MM.1S (cell line): ENCODE data around the gene UGT1A10.
"Not testable (repeated sequence)": the region's sequence is repeated elsewhere in the genome, so short reads cannot be mapped to it uniquely, and the experiment has no call there.

Experiments
- DNase-seq: peaks from one replicate; pipeline ENCODE4 v3.0.0-alpha.2; 2015
- H2AFZ ChIP-seq: fragments of 300-600 bp; sonication (generic); 2 replicates; pipeline ENCODE4 v1.6.0; 2016; ENCODE audit warnings: antibody characterized with exemption, low read length
- H3F3A ChIP-seq: fragments of 300-600 bp; sonication (generic); 2 replicates; pipeline ENCODE4 v1.6.1; 2016; ENCODE audit warnings: mild to moderate bottlenecking, antibody characterized with exemption, low read length, moderate library complexity, mixed read lengths; ENCODE audit not compliant: insufficient read depth
- H3K27ac ChIP-seq: fragments of 300-600 bp; sonication (generic); 2 replicates; pipeline ENCODE4 v1.5.1; 2016; ENCODE audit warnings: mild to moderate bottlenecking, low read length
- H3K27me3 ChIP-seq: fragments of 300-600 bp; sonication (generic); replicated peaks from 2 replicates; pipeline ENCODE4 v1.6.0; 2016; ENCODE audit warnings: low read length; ENCODE audit not compliant: insufficient read depth
- H3K36me3 ChIP-seq: fragments of 300-600 bp; sonication (generic); replicated peaks from 2 replicates; pipeline ENCODE4 v1.6.1; 2016; ENCODE audit warnings: mild to moderate bottlenecking, low read length, mixed read lengths; ENCODE audit not compliant: insufficient read depth
- H3K4me1 ChIP-seq: fragments of 300-600 bp; sonication (generic); 2 replicates; pipeline ENCODE4 v1.6.1; 2016; ENCODE audit warnings: low read length, mixed read lengths
- H3K4me2 ChIP-seq: fragments of 300-600 bp; sonication (generic); 2 replicates; pipeline ENCODE4 v1.6.0; 2016; ENCODE audit warnings: low read depth, low read length
- H3K4me3 ChIP-seq: fragments of 300-600 bp; sonication (generic); 2 replicates; pipeline ENCODE4 v1.5.1; 2016; ENCODE audit warnings: low read length, mixed read lengths
- H3K79me2 ChIP-seq: fragments of 300-600 bp; sonication (generic); 2 replicates; pipeline ENCODE4 v1.6.1; 2016; ENCODE audit warnings: mixed run types, low read length, mixed read lengths
- H3K9ac ChIP-seq: fragments of 300-600 bp; sonication (generic); 2 replicates; pipeline ENCODE4 v1.6.1; 2016; ENCODE audit warnings: low read length, mixed read lengths
- H3K9me2 ChIP-seq: fragments of 300-600 bp; sonication (generic); replicated peaks from 2 replicates; pipeline ENCODE4 v1.6.1; 2016; ENCODE audit warnings: mild to moderate bottlenecking, low read length, mixed read lengths; ENCODE audit not compliant: insufficient read depth
- H3K9me3 ChIP-seq: fragments of 300-600 bp; sonication (generic); replicated peaks from 2 replicates; pipeline ENCODE4 v1.6.1; 2016; ENCODE audit warnings: mild to moderate bottlenecking, low read length, mixed read lengths; ENCODE audit not compliant: insufficient read depth
- H4K20me1 ChIP-seq: fragments of 300-600 bp; sonication (generic); 2 replicates; pipeline ENCODE4 v1.6.1; 2016; ENCODE audit warnings: mild to moderate bottlenecking, low read length, moderate library complexity, mixed read lengths; ENCODE audit not compliant: insufficient read depth
- EZH2 ChIP-seq: fragments of 300-600 bp; sonication (generic); optimal IDR thresholded peaks from 2 replicates; pipeline ENCODE3; 2017; ENCODE audit warnings: low read depth, mild to moderate bottlenecking, antibody characterized with exemption, low read length, mixed read lengths
- EZH2phosphoT487 ChIP-seq: fragments of 300-600 bp; sonication (generic); IDR thresholded peaks from 2 replicates; pipeline ENCODE4 v1.6.1; 2018; ENCODE audit warnings: antibody characterized with exemption, low read length
- TF ChIP-seq, protein P1 (sequence below): fragments of 300-600 bp; sonication (generic); IDR thresholded peaks from 2 replicates; pipeline ENCODE4 v1.5.1; 2016; ENCODE audit warnings: antibody characterized with exemption, low read length, mixed read lengths

UGT1A10 gene

DNA sequence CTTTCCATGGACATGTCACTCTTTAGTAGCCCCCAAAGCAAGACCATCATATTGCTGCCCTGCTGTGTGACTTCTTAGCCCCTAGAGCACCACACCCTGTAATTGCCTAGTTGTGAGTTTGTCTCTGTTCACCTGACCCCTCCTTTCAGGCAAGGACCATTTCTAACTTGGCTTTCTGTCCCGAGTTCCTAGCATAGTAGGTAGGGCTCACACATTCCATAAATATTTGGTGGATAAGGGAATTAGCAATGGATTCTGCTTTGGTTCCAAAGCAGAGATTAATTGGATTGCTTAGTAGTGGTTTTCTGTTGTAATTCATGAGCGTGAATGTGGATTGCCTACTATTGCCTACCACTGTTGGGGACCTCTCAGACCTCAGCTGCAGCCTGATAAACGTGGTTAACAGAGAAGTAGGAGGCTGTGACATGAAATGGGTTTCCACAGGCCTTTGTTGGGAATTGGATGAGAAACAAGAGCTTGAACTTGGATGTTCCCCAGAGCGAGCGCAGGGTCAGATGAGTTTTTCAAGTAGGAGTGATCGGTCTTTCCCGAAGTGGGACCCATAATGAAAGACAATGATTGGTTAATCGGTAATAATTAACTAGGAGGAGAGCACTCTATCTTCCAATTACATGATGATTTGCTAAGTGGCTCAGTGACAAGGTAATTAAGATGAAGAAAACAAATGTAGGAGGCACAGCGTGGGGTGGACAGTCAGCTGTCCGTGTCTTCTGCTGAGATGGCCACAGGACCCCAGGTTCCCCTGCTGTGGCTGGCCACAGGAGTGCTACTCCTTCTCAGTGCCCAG lies 110.4 kb downstream of the UGT1A10 start:
- H3K27ac ChIP-seq, result no peak overlapping the region
- H3K9ac ChIP-seq, result no peak overlapping the region
- no peak for TF ChIP-seq EZH2
- TF ChIP-seq EZH2phosphoT487, result no peak
- TF ChIP-seq, protein P1, sequence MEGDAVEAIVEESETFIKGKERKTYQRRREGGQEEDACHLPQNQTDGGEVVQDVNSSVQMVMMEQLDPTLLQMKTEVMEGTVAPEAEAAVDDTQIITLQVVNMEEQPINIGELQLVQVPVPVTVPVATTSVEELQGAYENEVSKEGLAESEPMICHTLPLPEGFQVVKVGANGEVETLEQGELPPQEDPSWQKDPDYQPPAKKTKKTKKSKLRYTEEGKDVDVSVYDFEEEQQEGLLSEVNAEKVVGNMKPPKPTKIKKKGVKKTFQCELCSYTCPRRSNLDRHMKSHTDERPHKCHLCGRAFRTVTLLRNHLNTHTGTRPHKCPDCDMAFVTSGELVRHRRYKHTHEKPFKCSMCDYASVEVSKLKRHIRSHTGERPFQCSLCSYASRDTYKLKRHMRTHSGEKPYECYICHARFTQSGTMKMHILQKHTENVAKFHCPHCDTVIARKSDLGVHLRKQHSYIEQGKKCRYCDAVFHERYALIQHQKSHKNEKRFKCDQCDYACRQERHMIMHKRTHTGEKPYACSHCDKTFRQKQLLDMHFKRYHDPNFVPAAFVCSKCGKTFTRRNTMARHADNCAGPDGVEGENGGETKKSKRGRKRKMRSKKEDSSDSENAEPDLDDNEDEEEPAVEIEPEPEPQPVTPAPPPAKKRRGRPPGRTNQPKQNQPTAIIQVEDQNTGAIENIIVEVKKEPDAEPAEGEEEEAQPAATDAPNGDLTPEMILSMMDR, result no peak
- no peaks in the 10 kb centered on the region for H3F3A ChIP-seq
- no peak overlapping the region for H3K4me2 ChIP-seq
- no peaks in the 10 kb centered on the region for H3K27me3 ChIP-seq
- no peaks in the 10 kb centered on the region for H3K4me1 ChIP-seq
- no peaks in the 10 kb centered on the region for H3K36me3 ChIP-seq
- H3K79me2 ChIP-seq, result no peaks in the 10 kb centered on the region
- no peak overlapping the region for H2AFZ ChIP-seq
- DNase-seq, result no peak
- no peaks in the 10 kb centered on the region for H3K9me3 ChIP-seq
- no peak overlapping the region for H3K4me3 ChIP-seq
- no peaks in the 10 kb centered on the region for H3K9me2 ChIP-seq
- no peaks in the 10 kb centered on the region for H4K20me1 ChIP-seq

DNA sequence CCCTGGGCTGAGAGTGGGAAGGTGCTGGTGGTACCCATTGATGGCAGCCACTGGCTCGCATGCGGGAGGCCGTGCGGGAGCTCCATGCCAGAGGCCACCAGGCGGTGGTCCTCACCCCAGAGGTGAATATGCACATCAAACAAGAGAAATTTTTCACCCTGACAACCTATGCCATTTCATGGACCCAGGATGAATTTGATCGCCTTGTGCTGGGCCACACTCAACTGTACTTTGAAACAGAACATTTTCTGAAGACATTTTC lies 111.0 kb downstream of the UGT1A10 start:
- Histone ChIP-seq H2AFZ (no peak overlapping the region), H3K27ac (no peak overlapping the region), H3K36me3 (no peaks in the 10 kb centered on the region), H3K9me3 (no peaks in the 10 kb centered on the region), H3F3A (no peaks in the 10 kb centered on the region), H3K4me3 (no peak overlapping the region), H3K4me1 (no peaks in the 10 kb centered on the region), H3K9ac (no peak overlapping the region), H4K20me1 (no peaks in the 10 kb centered on the region), H3K79me2 (no peaks in the 10 kb centered on the region), H3K27me3 (no peaks in the 10 kb centered on the region), H3K4me2 (no peak overlapping the region), H3K9me2 (no peaks in the 10 kb centered on the region)
- TF ChIP-seq EZH2 (no peak), EZH2phosphoT487 (no peak)
- TF ChIP-seq, protein P1, result no peak
- no peak for DNase-seq

DNA sequence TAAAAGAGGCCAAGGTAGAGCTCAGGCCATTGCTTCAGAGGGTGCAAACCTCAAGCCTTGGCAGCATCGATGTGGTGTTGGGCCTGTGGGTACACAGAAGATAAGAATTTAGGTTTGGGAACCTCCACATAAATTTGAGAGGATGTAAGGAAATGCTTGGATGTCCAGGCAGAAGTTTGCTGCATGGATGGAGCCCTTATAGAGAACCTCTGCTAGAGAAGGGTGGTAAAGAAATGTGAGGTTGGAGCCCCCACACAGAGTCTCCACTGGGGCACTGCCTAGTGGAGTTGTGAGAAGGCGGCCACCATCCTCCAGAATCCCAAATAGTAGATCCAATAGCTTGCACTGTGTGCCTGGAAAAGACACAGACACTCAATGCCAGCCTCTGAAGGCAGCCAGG lies 114.4 kb downstream of the UGT1A10 start:
- not testable (repeated sequence) for H3K27me3 ChIP-seq, H2AFZ ChIP-seq, H3K79me2 ChIP-seq, H3K4me1 ChIP-seq, H3K4me2 ChIP-seq, DNase-seq, H3K4me3 ChIP-seq, H3K27ac ChIP-seq, H3K9me3 ChIP-seq, H3K36me3 ChIP-seq, H4K20me1 ChIP-seq, H3K9ac ChIP-seq, H3K9me2 ChIP-seq, H3F3A ChIP-seq

DNA sequence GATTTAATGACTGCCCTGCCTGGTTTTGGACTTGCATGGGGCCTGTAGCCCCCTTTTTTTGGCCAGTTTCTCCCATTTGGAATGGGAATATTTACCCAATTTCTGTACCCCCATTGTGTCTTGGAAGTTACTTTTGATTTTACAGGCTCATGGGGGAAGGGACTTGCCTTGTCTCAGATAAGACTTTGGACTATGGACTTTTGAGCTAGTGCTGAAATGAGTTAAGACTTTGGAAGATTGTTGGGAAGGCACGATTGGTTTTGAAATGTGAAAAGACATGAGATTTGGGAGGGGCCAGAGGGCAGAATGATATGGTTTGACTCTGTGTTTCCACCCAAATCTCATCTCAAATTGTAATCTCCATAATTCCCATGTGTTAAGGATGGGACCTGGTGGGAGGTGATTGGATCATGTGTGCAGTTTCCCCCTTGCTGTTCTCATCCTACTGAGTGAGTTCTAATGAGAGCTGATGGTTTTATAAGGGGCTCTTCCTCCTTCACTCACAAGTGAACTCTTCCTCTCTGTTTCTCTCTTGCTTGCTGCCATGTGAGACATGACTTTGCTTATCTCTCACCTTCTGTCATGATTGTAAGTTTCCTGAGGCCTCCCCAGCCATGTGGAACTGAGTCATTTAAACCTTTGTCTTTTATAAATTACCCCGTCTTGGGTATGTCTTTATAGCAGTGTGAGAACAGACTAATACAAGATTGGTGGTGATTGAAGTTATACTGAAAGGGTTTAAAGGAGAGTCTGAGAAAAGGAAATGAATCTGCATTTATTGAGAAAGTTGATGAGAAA lies 115.2 kb downstream of the UGT1A10 start:
- not testable (repeated sequence) for H3K9me3 ChIP-seq

More for the DNA sequence above, 115.2 kb downstream of the UGT1A10 start:
- H3K4me1 ChIP-seq, H3K9ac ChIP-seq, H3K79me2 ChIP-seq, H3K4me2 ChIP-seq, DNase-seq, H3K36me3 ChIP-seq, H3K27me3 ChIP-seq, H3K4me3 ChIP-seq, H3K9me2 ChIP-seq, H3K27ac ChIP-seq, H2AFZ ChIP-seq, H3F3A ChIP-seq, H4K20me1 ChIP-seq: not testable (repeated sequence)
